Endothelial cell of umbilical vein (primary cell): ENCODE results near the gene KCNH2. TPM values are rescaled to one million over a fixed set of nuclear protein-coding genes. Genes with fewer than 3 reads are reported as not detected.

Experiments used
- BruUV-seq: library from RNA; stranded (reverse); fragments of 400-500 nt; replicated peaks from 2 replicates; lab custom pipeline; 2021; lab: Mats Ljungman, UMichigan
- CTCF ChIA-PET: fragments of 300-600, 350-600 bp; sonication (Branson Sonifier 250); formaldehyde crosslinking; loops from one replicate; lab custom pipeline; 2021; ENCODE audit warnings: antibody characterized with exemption, inconsistent platforms; lab: Charles Lee
- POLR2A ChIA-PET: fragments of 300-600, 350-600 bp; sonication (Branson Sonifier 250); formaldehyde crosslinking; loops from one replicate; lab custom pipeline; 2021; ENCODE audit warnings: antibody characterized with exemption, inconsistent platforms; lab: Charles Lee
- DNase-seq: peaks from one replicate; pipeline ENCODE4 v3.0.0-alpha.2; 2011; ENCODE audit warnings: low read depth, low spot score
- FAIRE-seq: peaks from 2 replicates; lab custom pipeline; 2011; peaks lifted over from hg19 to GRCh38; lab: Jason Lieb, UNC
- H2AFZ ChIP-seq: 2 replicates; pipeline ENCODE4 v1.6.0; 2012; ENCODE audit warnings: low read depth, low read length, control low read depth, inconsistent platforms
- H3K27ac ChIP-seq: 2 replicates; pipeline ENCODE4 v1.5.1; 2011; ENCODE audit warnings: low read depth, mild to moderate bottlenecking, control low read depth, low read length, moderate library complexity; ENCODE audit not compliant: insufficient read depth
- H3K27me3 ChIP-seq, 2 experiments: 2 replicates each; pipeline versions ENCODE4 v1.6.0 to v1.6.1; 2011; ENCODE audit warnings: low read length in 2 of 2, mixed read lengths in 1 of 2; ENCODE audit not compliant: control insufficient read depth in 2 of 2, insufficient read depth in 2 of 2
- H3K36me3 ChIP-seq, 2 experiments: 2 replicates in 1 of 2; 3 replicates in 1 of 2; pipeline ENCODE4 v1.5.1; 2011; ENCODE audit warnings: low read length in 2 of 2, mild to moderate bottlenecking in 1 of 2, moderate library complexity in 1 of 2; ENCODE audit not compliant: control insufficient read depth in 2 of 2, insufficient read depth in 2 of 2; ENCODE audit errors: extremely low read depth in 1 of 2
- H3K4me1 ChIP-seq: 3 replicates; pipeline ENCODE4 v1.5.1; 2011; ENCODE audit warnings: mild to moderate bottlenecking, low read length; ENCODE audit not compliant: control insufficient read depth, insufficient read depth; ENCODE audit errors: extremely low read depth
- H3K4me2 ChIP-seq: 2 replicates; pipeline ENCODE4 v1.6.1; 2011; ENCODE audit warnings: low read length, control low read depth, mixed read lengths; ENCODE audit not compliant: insufficient read depth
- H3K4me3 ChIP-seq, 3 experiments: fragments of 200-600 bp in 1 of 3; sonication (generic), shearing (Covaris generic) in 1 of 3; replicated peaks in 1 of 3; 2 replicates each; pipeline ENCODE4 v1.5.1; 2011 to 2016; ENCODE audit warnings: control low read depth in 3 of 3, low read length in 3 of 3, mild to moderate bottlenecking in 2 of 3, inconsistent platforms in 1 of 3, low read depth in 1 of 3, moderate library complexity in 1 of 3; ENCODE audit not compliant: insufficient read depth in 1 of 3
- H3K79me2 ChIP-seq: 2 replicates; pipeline ENCODE4 v1.6.0; 2012; ENCODE audit warnings: low read length, inconsistent platforms; ENCODE audit not compliant: control insufficient read depth, insufficient read depth
- H3K9ac ChIP-seq: replicated peaks from 2 replicates; pipeline ENCODE3; 2011; ENCODE audit warnings: low read length, control low read depth; ENCODE audit not compliant: insufficient read depth; ENCODE audit errors: extremely low read depth
- H3K9me1 ChIP-seq: replicated peaks from 3 replicates; pipeline ENCODE4 v1.6.0; 2011; ENCODE audit warnings: mild to moderate bottlenecking, low read length; ENCODE audit not compliant: control insufficient read depth, insufficient read depth; ENCODE audit errors: extremely low read depth
- H3K9me3 ChIP-seq: replicated peaks from 2 replicates; pipeline ENCODE4 v1.5.1; 2012; ENCODE audit warnings: low read length, inconsistent platforms; ENCODE audit not compliant: control insufficient read depth, insufficient read depth
- H4K20me1 ChIP-seq: replicated peaks from 2 replicates; pipeline ENCODE3; 2011; ENCODE audit warnings: mild to moderate bottlenecking, low read length; ENCODE audit not compliant: control insufficient read depth, insufficient read depth; ENCODE audit errors: extremely low read depth
- EZH2 ChIP-seq: IDR thresholded peaks from 2 replicates; pipeline ENCODE4 v1.6.1; 2012; ENCODE audit warnings: borderline replicate concordance, low read depth, mild to moderate bottlenecking, moderate library complexity, low read length, inconsistent platforms; ENCODE audit not compliant: severe bottlenecking
- FOS ChIP-seq: IDR thresholded peaks from 2 replicates; pipeline ENCODE4 v1.6.1; 2011; ENCODE audit warnings: mild to moderate bottlenecking, low read length, moderate library complexity, borderline replicate concordance; ENCODE audit not compliant: insufficient read depth
- GATA2 ChIP-seq: IDR thresholded peaks from 2 replicates; pipeline ENCODE4 v1.7.0; 2011; ENCODE audit warnings: low read depth, mild to moderate bottlenecking, moderate library complexity, mixed read lengths, low read length; ENCODE audit not compliant: insufficient read length, insufficient read depth
- JUN ChIP-seq: IDR thresholded peaks from 2 replicates; pipeline ENCODE4 v1.6.1; 2011; ENCODE audit warnings: borderline replicate concordance, low read depth; ENCODE audit not compliant: insufficient read length, insufficient read depth
- MYC ChIP-seq: IDR thresholded peaks from one replicate; pipeline ENCODE4 v1.6.1; 2011; ENCODE audit warnings: mild to moderate bottlenecking, low read depth, low read length
- POLR2A ChIP-seq: IDR thresholded peaks from 2 replicates; pipeline ENCODE4 v1.6.1; 2012; ENCODE audit warnings: low read depth, mild to moderate bottlenecking, control low read depth, low read length
- POLR2AphosphoS5 ChIP-seq: IDR thresholded peaks from 2 replicates; pipeline ENCODE4 v1.6.1; 2012; ENCODE audit warnings: low read depth, mild to moderate bottlenecking, control low read depth, low read length, moderate library complexity; ENCODE audit not compliant: insufficient read depth
- dilution Hi-C: fragments of 300-500 bp; cut with MboI; formaldehyde crosslinking; loops from one replicate; pipeline ENCODE4 v1.15.0; 2019; ENCODE audit warnings: low sequenced_read_pairs; ENCODE audit not compliant: extremely low pct_ligation_motif_present
- intact Hi-C: fragments of 100-400 bp; cut with micrococcal nuclease; formaldehyde crosslinking; loops from one replicate; pipeline ENCODE4 v1.10.0; 2022
- polyA plus RNA-seq, 4 experiments: library from polyadenylated mRNA; depleted of rRNA in 3 of 4; stranded (reverse) in 3 of 4; unstranded in 1 of 4; fragments of >200 nt; gene quantifications; 2 replicates each; pipeline versions ENCODE4 v1.2.1 to v1.2.3, GENCODE V29; 2011 to 2012; ENCODE audit warnings: missing spikeins in 1 of 4
- total RNA-seq: library from RNA; stranded (reverse); gene quantifications from 2 replicates; pipeline ENCODE4 v1.2.3, GENCODE V29; 2021
- TF ChIP-seq, protein P1 (sequence below), 2 donors: IDR thresholded peaks; 1 replicate in 1 of 2; 2 replicates in 1 of 2; pipeline ENCODE4 v1.5.1; 2011; ENCODE audit warnings: low read length in 2 of 2, mild to moderate bottlenecking in 2 of 2, moderate library complexity in 2 of 2, control low read depth in 1 of 2, inconsistent platforms in 1 of 2, low read depth in 1 of 2; ENCODE audit not compliant: insufficient read depth in 1 of 2; ENCODE audit errors: extremely low read depth in 1 of 2
- TF ChIP-seq, protein P2 (sequence below): IDR thresholded peaks from 2 replicates; pipeline ENCODE4 v1.6.1; 2011; ENCODE audit not compliant: insufficient read depth, insufficient read length

KCNH2 gene
- total and polyA plus RNA-seq, 2 donors (not counting 3 experiments of a cell fraction or from before 2014, with no cell fraction given): 0.03 to 0.09 TPM

DNA sequence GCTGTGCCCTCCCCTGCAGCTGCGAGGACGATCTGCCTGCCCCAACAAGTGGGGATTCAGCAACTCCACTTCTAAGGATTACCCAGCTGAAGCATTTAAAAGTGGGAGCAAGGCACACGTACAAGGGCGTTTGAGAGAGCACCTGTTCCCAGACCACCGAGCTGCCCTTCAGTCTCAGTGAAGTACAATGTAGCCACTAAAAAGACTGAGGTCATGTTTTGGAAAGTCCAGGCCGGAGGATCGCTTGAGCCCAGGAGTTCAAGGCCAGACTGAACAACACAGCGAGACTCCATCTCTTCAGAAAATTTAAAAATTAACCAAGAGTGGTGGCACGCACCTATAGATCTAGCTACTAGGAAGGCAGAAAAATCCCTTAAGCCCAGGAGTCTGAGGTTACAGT is 27.4 kb upstream of the KCNH2 start:
- Histone ChIP-seq H4K20me1 (no peaks in the 10 kb centered on the region), H3K27me3 (no peaks in the 10 kb centered on the region), H3K9ac (no peak overlapping the region), H3K4me3 (no peak overlapping the region), H3K4me2 (no peak overlapping the region), H2AFZ (no peak overlapping the region), H3K79me2 (no peaks in the 10 kb centered on the region), H3K27ac (no peak overlapping the region), H3K4me1 (peaks cover 52% of the 10 kb centered on the region), H3K36me3 (peaks cover 0 to 32% of the 10 kb centered on the region in 2 experiments), H3K9me1 (no peaks in the 10 kb centered on the region), H3K9me3 (no peaks in the 10 kb centered on the region)
- TF ChIP-seq JUN: no peak
- no peak for TF ChIP-seq MYC
- TF ChIP-seq, protein P1, sequence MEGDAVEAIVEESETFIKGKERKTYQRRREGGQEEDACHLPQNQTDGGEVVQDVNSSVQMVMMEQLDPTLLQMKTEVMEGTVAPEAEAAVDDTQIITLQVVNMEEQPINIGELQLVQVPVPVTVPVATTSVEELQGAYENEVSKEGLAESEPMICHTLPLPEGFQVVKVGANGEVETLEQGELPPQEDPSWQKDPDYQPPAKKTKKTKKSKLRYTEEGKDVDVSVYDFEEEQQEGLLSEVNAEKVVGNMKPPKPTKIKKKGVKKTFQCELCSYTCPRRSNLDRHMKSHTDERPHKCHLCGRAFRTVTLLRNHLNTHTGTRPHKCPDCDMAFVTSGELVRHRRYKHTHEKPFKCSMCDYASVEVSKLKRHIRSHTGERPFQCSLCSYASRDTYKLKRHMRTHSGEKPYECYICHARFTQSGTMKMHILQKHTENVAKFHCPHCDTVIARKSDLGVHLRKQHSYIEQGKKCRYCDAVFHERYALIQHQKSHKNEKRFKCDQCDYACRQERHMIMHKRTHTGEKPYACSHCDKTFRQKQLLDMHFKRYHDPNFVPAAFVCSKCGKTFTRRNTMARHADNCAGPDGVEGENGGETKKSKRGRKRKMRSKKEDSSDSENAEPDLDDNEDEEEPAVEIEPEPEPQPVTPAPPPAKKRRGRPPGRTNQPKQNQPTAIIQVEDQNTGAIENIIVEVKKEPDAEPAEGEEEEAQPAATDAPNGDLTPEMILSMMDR (IDR thresholded peaks at IDR 0.05; ENCODE audit: extremely low read depth in 1 of 2, insufficient read depth in 1 of 2, low read depth in 1 of 2, low read length in 2 of 2): no peak
- TF ChIP-seq GATA2: no peak
- no peak for TF ChIP-seq EZH2
- TF ChIP-seq POLR2AphosphoS5: no peak
- TF ChIP-seq, protein P2, sequence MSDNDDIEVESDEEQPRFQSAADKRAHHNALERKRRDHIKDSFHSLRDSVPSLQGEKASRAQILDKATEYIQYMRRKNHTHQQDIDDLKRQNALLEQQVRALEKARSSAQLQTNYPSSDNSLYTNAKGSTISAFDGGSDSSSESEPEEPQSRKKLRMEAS: no peak
- TF ChIP-seq POLR2A: no peak
- TF ChIP-seq FOS: no peak
- dilution Hi-C loops: no loop called here
- BruUV-seq: no TSS peak
- FAIRE-seq (no peak), DNase-seq (no peak)
- intact Hi-C loops: no loop called here
- ChIA-PET CTCF (interaction anchor here (0.7 to 9.4 kb wide), 4 partner anchors 11 to 19 kb away, joined by 3 to 107 read pairs (median 5); partner anchors contain the start of gene ATG9B), POLR2A (no interaction called here)
